Measurements from ENCODE around the gene C19orf85. TPM values are rescaled to one million over a fixed set of nuclear protein-coding genes. Genes with fewer than 3 reads are reported as not detected.

C19orf85 gene
- total RNA-seq, 1 experiment from 2014 or later = not detected

GRCh38 chr19:55493645-55494171, 29.2 kb upstream of the C19orf85 start:
- H3K4me1 ChIP-seq (ENCODE audit: control insufficient read depth, insufficient read depth, low read length) = peaks cover 43% of the 10 kb centered on the region
- no TSS peak for BruUV-seq (replicated peaks)
- DNase-seq (ENCODE audit: low read depth, low spot score) (no peak), ATAC-seq (no peak)
- no peaks in the 10 kb centered on the region for H3K9me3 ChIP-seq (ENCODE audit: control insufficient read depth, insufficient read depth, low read depth, low read length)
- H3K27ac ChIP-seq (ENCODE audit: low read length) = no peak overlapping the region
- H3K36me3 ChIP-seq (ENCODE audit: control insufficient read depth, insufficient read depth, low read length) = no peaks in the 10 kb centered on the region
- POLR2A ChIA-PET = interaction anchor here (0.6 to 0.7 kb wide), 3 partner anchors 9 to 334 kb away, joined by 4 to 5 read pairs (median 4); partner anchors contain the start of gene NAT14
- CTCF ChIA-PET = interaction anchor here (0.6 to 1.4 kb wide), 4 partner anchors 10 to 204 kb away, joined by 3 to 5 read pairs (median 4); no protein-coding TSS in a partner anchor
- H3K27me3 ChIP-seq (ENCODE audit: control insufficient read depth, insufficient read depth, low read length) = no peaks in the 10 kb centered on the region
- TF ChIP-seq, protein P1, sequence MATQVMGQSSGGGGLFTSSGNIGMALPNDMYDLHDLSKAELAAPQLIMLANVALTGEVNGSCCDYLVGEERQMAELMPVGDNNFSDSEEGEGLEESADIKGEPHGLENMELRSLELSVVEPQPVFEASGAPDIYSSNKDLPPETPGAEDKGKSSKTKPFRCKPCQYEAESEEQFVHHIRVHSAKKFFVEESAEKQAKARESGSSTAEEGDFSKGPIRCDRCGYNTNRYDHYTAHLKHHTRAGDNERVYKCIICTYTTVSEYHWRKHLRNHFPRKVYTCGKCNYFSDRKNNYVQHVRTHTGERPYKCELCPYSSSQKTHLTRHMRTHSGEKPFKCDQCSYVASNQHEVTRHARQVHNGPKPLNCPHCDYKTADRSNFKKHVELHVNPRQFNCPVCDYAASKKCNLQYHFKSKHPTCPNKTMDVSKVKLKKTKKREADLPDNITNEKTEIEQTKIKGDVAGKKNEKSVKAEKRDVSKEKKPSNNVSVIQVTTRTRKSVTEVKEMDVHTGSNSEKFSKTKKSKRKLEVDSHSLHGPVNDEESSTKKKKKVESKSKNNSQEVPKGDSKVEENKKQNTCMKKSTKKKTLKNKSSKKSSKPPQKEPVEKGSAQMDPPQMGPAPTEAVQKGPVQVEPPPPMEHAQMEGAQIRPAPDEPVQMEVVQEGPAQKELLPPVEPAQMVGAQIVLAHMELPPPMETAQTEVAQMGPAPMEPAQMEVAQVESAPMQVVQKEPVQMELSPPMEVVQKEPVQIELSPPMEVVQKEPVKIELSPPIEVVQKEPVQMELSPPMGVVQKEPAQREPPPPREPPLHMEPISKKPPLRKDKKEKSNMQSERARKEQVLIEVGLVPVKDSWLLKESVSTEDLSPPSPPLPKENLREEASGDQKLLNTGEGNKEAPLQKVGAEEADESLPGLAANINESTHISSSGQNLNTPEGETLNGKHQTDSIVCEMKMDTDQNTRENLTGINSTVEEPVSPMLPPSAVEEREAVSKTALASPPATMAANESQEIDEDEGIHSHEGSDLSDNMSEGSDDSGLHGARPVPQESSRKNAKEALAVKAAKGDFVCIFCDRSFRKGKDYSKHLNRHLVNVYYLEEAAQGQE (IDR thresholded peaks at IDR 0.05; ENCODE audit: insufficient read depth in 1 of 2, low read depth in 2 of 2, low read length in 1 of 2) = no peak
- TF ChIP-seq SIN3A (IDR thresholded peaks at IDR 0.05; ENCODE audit: borderline replicate concordance, insufficient read depth, low read depth, low read length) (no peak), POLR2AphosphoS5 (IDR thresholded peaks at IDR 0.05; ENCODE audit: low read depth, low read length) (no peak), TCF7L2 (IDR thresholded peaks at IDR 0.05; ENCODE audit: low read depth, low read length) (no peak), CTCF (IDR thresholded peaks at IDR 0.05) (no peak)
- H3K4me3 ChIP-seq (ENCODE audit: low read depth in 2 of 2, low read length in 2 of 2) = no peak overlapping the region
- in situ Hi-C loops (cut with HindIII; ENCODE audit: low pct_unique_long_range_greater_than_20kb, low sequenced_read_pairs) (no loop called here), intact Hi-C loops (cut with micrococcal nuclease; ENCODE audit: unreplicated experiment) (no loop called here)

- intact Hi-C loops (cut with micrococcal nuclease; ENCODE audit: unreplicated experiment) = no loop called here
- BruUV-seq (replicated peaks) = no TSS peak
- ChIA-PET CTCF (interaction anchor here (1.4 kb wide), 1 partner anchor 11 kb away, joined by 5 read pairs; no protein-coding TSS in a partner anchor), POLR2A (interaction anchor here (0.7 kb wide), 1 partner anchor 11 kb away, joined by 5 read pairs; no protein-coding TSS in a partner anchor)
- DNase-seq (ENCODE audit: low read depth, low spot score) (no peak), ATAC-seq (no peak)
- Histone ChIP-seq H3K4me3 (ENCODE audit: low read depth in 2 of 2, low read length in 2 of 2) (no peak overlapping the region), H3K4me1 (ENCODE audit: control insufficient read depth, insufficient read depth, low read length) (peaks cover 47% of the 10 kb centered on the region), H3K9me3 (ENCODE audit: control insufficient read depth, insufficient read depth, low read depth, low read length) (no peaks in the 10 kb centered on the region), H3K27me3 (ENCODE audit: control insufficient read depth, insufficient read depth, low read length) (no peaks in the 10 kb centered on the region), H3K27ac (ENCODE audit: low read length) (no peak overlapping the region), H3K36me3 (ENCODE audit: control insufficient read depth, insufficient read depth, low read length) (no peaks in the 10 kb centered on the region)
- in situ Hi-C loops (cut with HindIII; ENCODE audit: low pct_unique_long_range_greater_than_20kb, low sequenced_read_pairs) = no loop called here
- TF ChIP-seq POLR2AphosphoS5 (IDR thresholded peaks at IDR 0.05; ENCODE audit: low read depth, low read length) (no peak), CTCF (IDR thresholded peaks at IDR 0.05) (no peak), SIN3A (IDR thresholded peaks at IDR 0.05; ENCODE audit: borderline replicate concordance, insufficient read depth, low read depth, low read length) (no peak), TCF7L2 (IDR thresholded peaks at IDR 0.05; ENCODE audit: low read depth, low read length) (no peak)
- TF ChIP-seq, protein P1 (IDR thresholded peaks at IDR 0.05; ENCODE audit: insufficient read depth in 1 of 2, low read depth in 2 of 2, low read length in 1 of 2) = no peak
Measured at GRCh38 chr19:55493052-55493644, 28.6 kb upstream of the C19orf85 start.
